GM18870 (cell line): ENCODE results near the gene MESD.
"Not testable (repeated sequence)": the region's sequence is repeated elsewhere in the genome, so short reads cannot be mapped to it uniquely, and the experiment has no call there.

Experiments used
- ATAC-seq: cut with Tn5 transposase; IDR thresholded peaks from one replicate; pipeline ENCODE4 v1.9.1; 2021; ENCODE audit warnings: moderate library complexity; ENCODE audit not compliant: unreplicated experiment

MESD gene

GRCh38 chr15:80966431-80967197 lies 23.0 kb downstream of the MESD start:
- no peak for ATAC-seq

GRCh38 chr15:80965454-80965853 lies 24.2 kb downstream of the MESD start:
- ATAC-seq = not testable (repeated sequence)

DNA sequence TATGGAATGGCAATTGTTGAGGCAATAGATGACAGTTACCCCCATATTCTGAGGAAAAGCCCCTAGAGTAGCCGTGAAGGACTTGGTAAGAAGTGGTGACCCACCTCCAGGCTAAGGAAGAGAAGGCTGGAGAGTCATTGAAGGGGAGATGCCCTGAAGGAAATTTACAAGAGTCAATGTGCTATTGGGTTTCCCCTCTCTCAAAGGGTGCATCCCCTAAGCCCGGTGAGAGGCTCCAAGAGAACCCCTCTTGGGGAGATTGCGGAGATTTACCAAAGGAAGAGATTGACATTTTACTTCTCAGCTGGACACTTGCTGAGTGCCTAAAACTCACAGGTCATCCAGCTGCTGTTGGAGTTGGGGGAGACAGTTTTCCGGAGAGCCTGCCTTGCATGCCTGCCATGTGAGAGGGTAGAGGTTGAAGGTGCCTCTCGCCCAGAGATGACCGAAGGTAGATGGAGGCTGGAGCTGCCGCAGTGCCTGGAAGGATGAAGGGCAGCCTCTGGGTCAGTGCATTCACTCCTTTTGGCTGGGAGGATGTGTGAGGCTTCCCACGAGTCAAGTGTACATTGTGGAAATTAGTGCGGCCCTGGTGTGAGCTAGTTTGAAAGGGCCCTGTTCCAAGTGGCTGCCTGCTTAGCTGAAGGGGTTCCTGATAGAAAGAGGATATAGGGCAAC lies 30.7 kb downstream of the MESD start:
- ATAC-seq = no peak

DNA sequence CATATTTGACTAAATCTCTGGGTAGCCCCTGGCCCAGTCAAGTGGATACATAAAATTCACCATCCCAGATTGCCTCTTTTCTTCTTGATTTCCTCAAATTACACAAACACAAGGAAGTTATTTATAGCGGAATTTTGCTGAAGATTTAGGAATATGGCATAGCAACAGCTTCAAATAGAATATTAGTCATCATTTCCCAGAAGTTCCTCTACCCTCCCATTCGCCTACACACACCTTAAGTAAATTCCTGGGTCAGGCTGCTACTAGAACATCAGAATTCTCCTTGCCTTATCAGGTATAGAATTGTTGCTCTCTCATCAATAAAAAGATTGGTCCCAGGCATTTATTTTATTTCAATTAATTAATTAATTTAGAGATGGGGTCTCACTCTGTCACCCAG lies 31.6 kb downstream of the MESD start:
- ATAC-seq = no peak

DNA sequence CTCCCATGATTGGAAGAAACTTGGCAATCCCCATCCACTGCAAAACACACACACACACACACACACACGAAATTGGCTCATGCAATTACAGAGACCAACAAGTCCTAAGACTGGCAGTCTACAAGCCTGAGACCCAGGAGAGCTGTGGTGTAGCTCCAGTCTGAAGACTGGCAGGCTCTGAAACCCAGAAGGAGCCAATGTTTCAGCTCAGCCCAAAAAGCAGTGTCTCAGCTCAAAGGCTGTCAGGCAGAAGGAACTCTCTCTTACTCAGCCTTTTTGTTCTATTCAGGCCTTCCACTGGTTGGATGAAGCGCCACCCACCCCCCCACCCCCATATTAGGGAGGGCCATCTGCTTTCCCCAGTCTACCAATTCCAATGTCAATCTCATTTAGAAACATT lies 32.1 kb downstream of the MESD start:
- no peak for ATAC-seq

DNA sequence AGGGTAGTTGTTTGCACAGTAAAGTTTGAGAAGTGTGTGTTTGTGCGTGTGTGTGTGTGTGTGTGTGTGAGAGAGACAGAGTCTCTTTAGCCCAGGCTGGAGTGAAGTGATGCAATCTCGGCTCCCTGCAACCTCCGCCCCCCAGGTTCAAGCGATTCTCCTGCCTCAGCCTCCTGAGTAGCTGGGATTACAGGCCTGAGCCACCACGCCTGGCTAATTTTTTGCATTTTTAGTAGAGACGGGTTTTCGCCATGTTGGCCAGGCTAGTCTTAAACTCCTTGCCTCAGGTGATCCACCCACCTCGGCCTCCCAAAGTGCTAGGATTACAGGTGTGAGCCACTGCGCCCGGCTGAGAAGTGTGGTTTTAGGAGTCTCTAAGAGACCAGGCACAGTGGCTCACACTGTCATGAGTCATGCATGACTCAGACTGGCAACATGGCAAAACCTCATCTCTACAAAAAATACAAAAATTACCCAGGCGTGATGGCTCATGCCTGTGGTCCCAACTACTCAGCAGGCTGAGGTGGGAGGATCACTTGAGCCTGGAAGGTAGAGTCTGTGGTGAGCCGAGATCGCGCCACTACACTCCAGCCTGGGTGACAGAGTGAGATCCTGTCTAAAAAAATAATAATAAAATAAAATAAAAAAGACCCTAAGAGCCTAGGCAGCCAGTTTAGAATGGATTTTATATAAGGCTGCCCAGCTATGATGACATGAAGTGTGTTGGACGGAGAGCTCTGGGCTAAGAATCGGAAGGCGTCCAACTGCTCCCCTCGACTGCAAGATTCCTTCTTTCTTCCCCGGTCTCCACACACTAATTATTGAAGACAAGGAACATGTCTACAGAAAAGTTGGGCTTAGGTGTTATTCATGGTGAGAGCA lies 33.8 kb downstream of the MESD start:
- ATAC-seq = peak; percentile 67

DNA sequence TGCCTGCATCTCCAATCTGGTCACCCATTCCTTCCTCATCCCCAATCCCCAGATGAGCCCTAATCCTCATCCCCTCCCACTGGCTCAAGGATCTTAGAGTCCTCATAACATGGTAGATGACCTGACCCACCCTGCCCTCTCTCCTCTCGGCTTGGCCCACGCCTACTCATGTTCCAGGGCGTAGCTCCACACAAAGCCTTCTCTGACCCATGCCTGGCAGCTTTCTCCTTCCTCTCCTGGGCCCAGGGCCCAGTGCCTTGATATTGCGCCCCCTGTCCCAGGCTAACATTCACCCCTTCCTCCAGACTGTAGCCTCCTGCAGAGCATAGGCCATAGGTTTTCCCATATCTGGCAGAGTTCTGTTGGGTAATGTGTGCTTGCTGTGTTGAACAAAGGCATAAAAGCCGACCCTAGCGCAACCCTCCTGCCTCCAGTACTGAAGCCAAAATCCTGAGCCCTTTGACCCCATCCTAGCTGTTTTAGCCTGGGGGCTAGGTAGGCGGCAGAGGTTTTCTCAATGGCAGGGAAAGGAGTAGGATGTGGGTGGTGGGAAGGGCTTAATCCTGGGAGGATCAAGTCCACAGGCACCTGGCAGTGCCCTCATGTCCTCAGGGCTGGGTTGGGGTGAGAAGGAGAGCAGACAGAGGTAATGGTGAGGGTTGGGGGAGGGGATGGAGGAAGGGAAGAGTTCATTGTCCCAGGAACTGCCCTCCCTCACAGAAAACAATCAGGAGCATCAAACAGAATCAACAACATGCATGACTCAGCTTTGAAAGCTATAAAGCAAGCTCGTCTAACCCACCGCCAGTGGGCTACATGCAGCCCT lies 35.5 kb downstream of the MESD start:
- ATAC-seq = no peak

GRCh38 chr15:80953001-80953952 lies 36.3 kb downstream of the MESD start:
- no peak for ATAC-seq

DNA sequence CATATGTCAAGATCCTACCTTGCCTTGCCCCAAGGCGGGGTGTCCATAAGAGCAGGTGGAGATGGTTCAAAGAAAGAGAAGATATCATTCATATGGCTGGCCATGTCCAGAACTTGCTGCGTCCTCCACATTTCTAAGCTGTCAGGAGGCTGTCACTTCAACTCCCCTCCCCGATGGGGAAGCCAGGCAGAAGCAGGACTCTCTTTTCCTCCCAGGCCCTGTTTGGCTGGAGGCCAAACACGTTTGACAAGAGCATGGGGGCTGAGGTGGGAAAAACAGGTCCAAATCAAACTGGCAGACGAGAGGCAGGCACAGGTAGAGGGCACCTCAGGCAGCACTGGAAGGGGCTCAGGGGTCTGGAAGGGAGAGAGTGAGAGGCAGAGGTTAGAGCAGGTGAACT lies 37.7 kb downstream of the MESD start:
- ATAC-seq = no peak

- ATAC-seq = no peak
Measured at GRCh38 chr15:80950291-80951078, 39.1 kb downstream of the MESD start.

GRCh38 chr15:80949756-80950155 lies 39.9 kb downstream of the MESD start:
- ATAC-seq = no peak

DNA sequence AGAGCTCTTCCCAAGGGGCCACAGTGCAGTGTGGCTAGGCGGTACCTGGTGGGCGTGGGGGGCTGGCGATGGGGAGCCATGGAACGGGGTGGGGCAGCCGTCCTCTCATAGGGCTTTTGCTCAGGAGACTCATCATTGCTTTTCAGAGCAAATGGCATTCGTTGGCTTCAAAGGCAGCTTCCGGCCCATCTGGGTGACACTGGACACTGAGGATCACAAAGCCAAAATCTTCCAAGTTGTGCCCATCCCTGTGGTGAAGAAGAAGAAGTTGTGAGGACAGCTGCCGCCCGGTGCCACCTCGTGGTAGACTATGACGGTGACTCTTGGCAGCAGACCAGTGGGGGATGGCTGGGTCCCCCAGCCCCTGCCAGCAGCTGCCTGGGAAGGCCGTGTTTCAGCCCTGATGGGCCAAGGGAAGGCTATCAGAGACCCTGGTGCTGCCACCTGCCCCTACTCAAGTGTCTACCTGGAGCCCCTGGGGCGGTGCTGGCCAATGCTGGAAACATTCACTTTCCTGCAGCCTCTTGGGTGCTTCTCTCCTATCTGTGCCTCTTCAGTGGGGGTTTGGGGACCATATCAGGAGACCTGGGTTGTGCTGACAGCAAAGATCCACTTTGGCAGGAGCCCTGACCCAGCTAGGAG lies 40.8 kb downstream of the MESD start:
- no peak for ATAC-seq

GRCh38 chr15:80946576-80946975 lies 43.0 kb downstream of the MESD start:
- no peak for ATAC-seq

- no peak for ATAC-seq
Measured at GRCh38 chr15:80945605-80946004, 44.0 kb downstream of the MESD start.

GRCh38 chr15:80944818-80945217 lies 44.8 kb downstream of the MESD start:
- ATAC-seq = no peak

DNA sequence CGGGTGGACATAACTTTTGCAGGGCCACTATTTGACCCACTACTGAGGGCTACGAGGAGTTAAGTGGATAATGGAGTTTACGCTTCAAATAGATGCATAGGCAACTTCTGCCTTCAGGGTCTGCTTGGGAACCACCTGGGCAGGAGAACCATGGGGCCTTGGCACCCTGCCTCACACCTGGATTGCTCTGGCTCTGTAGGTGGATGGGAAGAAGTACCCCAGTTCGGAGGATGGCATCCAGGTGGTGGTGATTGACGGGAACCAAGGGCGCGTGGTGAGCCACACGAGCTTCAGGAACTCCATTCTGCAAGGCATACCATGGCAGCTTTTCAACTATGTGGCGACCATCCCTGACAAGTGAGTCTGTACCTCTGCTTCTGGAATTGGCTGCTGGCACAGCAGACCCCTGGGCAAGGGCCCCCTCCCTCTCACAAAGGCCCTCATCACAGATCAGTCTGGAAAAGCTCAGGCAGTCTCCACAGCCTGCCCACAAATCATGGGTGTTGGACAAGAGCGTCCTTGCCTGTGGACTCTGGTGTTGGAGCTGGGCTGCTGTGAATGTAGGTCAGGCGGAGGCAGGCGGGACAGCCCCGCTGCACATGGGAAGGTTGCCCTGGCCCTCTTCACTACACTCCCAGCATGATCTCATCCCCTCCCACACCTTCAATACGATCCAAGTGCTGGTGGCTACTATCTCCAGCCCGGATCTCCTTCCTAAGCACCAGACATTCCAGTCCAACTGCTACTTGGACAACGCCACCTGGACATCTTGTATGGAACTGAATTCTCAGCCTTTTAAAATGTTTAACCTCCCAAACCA lies 46.7 kb downstream of the MESD start:
- no peak for ATAC-seq

GRCh38 chr15:80942266-80942665 lies 47.4 kb downstream of the MESD start:
- ATAC-seq = no peak

GRCh38 chr15:80940851-80941250 lies 48.8 kb downstream of the MESD start:
- ATAC-seq = no peak
